Stromal cell of bone marrow (primary cell): ENCODE measurements around the gene WDR37.

Source experiments
- DNase-seq: peaks from one replicate; pipeline ENCODE4 v3.0.0-alpha.2; 2012; ENCODE audit warnings: low read depth

The WDR37 gene

GRCh38 chr10:1074748-1075308, 18.6 kb downstream of the WDR37 start:
- no peak for DNase-seq

- DNase-seq, result no peak
Observed at GRCh38 chr10:1078668-1079067, 22.5 kb downstream of the WDR37 start.

- no peak for DNase-seq
Observed at GRCh38 chr10:1083581-1083980, 27.4 kb downstream of the WDR37 start.

GRCh38 chr10:1084011-1084950, 28.1 kb downstream of the WDR37 start:
- no peak for DNase-seq

GRCh38 chr10:1085258-1085657, 29.1 kb downstream of the WDR37 start:
- DNase-seq, result no peak

- no peak for DNase-seq
Observed at GRCh38 chr10:1086787-1087186, 30.6 kb downstream of the WDR37 start.

- DNase-seq, result no peak
Observed at GRCh38 chr10:1089017-1089689, 33.0 kb downstream of the WDR37 start.

DNA sequence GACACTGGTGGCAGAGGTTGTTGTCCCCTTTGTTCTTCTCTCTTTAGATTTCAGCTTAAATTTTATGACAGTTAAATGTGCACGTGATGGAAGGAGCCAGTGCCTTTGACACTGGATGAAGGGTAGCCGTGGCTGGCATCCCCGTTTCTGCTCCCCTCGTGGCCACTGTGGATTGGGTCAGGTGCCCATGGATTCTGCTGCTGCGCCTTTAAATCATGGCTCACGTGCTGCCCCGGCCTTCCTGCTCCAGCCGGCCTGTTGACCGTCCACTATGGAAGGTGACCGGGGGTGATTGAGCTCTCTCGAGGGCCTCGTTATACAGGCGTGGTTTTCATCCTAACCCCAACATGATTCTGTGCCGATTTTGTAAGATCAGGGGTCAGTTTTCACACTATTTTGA, 34.5 kb downstream of the WDR37 start:
- DNase-seq, result no peak

GRCh38 chr10:1093696-1094095, 37.5 kb downstream of the WDR37 start:
- no peak for DNase-seq

- DNase-seq, result no peak
Observed at GRCh38 chr10:1094112-1095057, 38.2 kb downstream of the WDR37 start.

- DNase-seq, result no peak
Observed at GRCh38 chr10:1095498-1095897, 39.3 kb downstream of the WDR37 start.

DNA sequence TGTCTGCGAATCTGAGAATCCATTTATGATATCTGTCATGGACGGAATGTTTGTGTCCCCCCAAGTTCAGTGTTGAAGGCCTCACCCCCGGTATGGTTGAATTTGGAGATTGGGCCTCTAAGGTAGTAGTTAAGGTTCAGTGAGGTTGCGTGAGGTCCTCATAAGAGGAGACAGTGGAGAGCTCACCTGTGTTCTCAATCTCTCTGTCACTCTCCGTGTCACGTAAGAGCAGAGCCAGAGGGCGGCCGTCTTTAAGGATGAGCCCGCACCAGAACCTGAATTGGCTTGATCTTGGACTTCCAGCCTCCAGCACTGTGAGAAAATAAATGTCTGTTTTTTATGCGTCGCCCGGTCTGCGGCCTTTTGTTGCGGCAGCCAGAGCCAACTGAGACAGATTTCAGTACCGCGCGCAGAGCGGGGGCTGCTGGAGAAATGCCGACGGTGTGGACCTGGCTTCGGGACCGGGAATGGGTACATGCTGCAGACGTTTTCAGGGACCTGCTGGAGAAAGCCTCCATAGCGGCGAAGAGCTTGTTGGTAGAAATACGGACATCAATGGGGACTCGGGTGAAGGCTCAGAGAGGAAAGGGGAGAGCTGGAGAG, 40.2 kb downstream of the WDR37 start:
- no peak for DNase-seq

- DNase-seq, result no peak
Observed at GRCh38 chr10:1097436-1097835, 41.3 kb downstream of the WDR37 start.

DNA sequence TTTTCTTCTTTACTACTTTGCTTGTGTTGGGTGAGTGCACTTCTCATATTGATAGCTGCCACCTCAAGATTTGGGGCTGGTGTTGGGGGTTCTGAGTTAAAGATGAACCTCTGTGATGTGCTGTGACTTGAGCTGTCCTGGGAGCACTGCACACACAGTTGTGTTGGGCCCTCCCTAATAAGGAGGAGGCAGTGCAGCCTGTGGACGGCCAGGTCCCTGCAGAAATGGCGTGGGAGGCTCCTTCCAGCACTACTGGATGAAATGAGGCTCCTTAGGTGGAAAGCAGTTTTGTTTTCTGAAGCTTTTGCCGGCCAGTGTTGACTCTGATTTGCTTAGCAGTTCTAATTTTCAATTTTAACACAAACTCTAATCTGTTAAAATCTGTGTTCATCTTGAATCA, 44.0 kb downstream of the WDR37 start:
- no peak for DNase-seq

DNA sequence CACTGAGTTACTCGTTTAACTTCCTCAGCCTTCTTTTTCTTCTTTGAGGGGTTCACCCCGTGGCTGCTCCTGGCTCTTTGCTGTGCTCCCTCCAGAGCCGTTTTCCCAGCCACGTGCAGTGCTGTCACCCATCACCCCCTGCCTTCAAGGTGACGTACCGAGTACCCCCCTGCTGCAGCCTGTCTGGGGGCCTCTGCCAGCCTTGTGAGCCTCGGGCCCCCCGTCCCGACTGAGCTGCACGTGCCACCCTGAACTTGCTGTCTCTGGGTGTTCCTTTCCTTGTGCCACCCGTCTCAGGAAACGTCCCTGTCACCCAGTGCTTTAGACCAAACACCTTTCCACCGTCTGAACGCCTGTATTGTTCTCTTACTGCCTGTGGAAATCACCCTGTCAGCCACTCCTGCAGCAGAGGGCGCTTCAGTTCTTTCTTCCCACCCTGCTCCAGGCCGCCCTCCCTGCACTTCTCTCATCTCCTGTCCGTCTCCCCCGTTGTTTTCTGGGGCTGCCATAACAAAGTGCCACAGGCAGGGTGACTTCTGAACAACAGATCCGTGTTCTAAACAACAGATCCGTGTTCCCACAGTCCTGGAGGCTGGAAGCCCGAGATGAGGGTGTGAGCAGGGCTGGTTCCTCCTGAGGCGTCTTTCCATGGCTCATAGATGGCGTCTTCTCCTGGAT, 44.6 kb downstream of the WDR37 start:
- DNase-seq, result no peak

- DNase-seq, result no peak
Observed at GRCh38 chr10:1101946-1102345, 45.8 kb downstream of the WDR37 start.

DNA sequence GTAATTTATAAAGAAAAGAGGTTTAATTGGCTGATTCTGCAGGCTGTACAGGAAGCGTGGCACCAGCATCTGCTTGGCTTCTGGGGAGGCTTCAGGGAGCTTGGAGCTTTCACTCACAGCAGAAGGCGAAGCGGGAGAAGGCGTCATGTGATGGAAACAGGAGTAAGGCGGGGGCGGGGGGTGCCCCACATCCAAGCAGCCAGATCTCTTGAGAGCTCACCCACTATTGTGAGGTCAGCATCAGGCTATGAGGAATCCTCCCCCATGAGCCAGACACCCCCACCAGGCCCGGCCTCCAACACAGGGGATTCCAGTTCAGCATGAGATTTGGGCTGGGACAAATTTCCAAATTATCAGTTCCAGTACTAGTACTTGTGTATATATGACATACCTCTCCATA, 46.2 kb downstream of the WDR37 start:
- DNase-seq, result no peak

DNA sequence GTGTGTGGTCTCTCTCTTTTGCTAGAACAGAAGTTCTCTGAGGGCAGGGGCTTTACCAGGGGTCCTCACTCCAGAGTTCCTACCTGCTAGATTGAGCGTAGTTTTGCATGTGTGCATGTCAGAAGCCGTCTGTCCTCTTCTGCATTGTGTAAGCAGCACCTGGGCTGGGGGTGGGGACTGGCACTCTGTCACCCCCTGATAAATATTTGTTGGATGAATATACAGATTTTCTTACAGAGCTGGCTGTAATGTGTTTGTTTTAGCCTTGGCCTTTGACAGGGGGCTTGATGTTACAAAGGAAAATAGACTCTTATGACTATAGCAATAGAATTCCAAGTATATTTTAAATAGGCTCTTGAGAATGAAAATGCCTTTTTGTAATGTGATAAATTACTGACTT, 46.6 kb downstream of the WDR37 start:
- DNase-seq, result no peak

- no peak for DNase-seq
Observed at GRCh38 chr10:1103551-1103950, 47.4 kb downstream of the WDR37 start.

GRCh38 chr10:1104971-1105370, 48.8 kb downstream of the WDR37 start:
- no peak for DNase-seq

DNA sequence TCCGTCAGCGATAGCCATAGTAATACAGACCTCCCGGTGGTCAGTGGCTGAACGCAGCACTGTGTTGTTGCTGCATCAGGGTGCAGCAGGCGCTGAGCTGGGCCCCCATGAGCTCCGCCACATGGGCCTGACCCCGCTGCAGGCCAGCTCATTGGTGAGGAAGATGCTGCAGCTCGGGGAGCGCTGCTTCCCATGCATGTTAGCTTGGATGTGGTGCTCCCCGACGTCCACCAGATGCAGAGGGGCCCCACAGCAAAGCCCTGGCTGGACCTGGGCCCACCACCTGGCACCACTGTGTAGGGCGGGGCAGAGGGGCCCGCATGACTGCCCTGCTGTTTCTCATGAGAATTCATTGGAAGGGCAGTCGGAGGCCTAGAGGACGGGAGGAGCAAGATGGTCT, 50.8 kb downstream of the WDR37 start:
- DNase-seq, result no peak
